ENCODE data around the gene PTK6.

Gene PTK6

DNA sequence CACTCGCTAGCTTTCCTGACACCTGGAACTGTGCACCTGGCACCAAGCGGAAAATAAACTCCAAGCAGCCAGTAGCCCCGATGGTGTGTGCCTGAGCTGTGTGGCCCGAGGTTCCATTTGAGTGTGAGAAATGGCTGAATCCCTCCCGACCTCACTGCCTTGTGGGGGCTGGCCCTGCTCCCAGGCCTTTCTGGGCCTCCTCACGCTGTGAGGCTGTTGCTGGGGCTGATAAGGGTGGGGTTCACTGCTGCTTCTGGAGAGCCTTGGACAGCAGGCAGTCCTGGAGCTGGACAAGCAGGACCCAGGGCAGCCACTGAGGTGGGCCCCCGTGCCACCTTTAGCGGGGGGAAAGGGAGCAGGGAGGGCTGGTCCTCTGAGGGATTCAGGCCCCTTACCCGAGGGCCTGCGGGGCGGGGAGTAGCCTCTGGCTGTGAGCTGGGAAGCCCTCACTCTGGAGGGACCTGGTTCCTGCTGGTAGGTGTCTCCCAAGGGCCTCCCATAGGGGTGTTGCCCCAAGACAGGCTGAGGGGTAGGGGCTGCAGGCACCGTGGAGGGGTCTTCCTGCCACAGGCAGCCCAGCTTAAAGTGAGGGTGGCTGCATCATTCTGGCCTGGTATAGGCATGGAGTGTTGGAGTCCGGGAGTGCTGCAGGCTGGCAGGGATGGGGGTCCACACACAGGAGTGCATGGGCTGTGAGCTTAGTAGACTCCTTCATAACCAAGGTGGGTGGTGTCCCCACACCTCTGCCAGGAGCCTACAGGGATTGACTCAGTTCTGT, 14.9 kb downstream of the PTK6 start:
- TF ChIP-seq, protein P1, sequence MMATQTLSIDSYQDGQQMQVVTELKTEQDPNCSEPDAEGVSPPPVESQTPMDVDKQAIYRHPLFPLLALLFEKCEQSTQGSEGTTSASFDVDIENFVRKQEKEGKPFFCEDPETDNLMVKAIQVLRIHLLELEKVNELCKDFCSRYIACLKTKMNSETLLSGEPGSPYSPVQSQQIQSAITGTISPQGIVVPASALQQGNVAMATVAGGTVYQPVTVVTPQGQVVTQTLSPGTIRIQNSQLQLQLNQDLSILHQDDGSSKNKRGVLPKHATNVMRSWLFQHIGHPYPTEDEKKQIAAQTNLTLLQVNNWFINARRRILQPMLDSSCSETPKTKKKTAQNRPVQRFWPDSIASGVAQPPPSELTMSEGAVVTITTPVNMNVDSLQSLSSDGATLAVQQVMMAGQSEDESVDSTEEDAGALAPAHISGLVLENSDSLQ (IDR thresholded peaks at IDR 0.05), result no peak
- TF ChIP-seq SP1 (IDR thresholded peaks at IDR 0.05), result no peak
- CTCF ChIA-PET, result interaction anchor here (1.9 kb wide), 1 partner anchor 26 kb away, joined by 5 read pairs; no protein-coding TSS in a partner anchor
- POLR2A ChIA-PET, result interaction anchor here (0.8 to 3.0 kb wide), 5 partner anchors 16 to 105 kb away, joined by 3 to 26 read pairs (median 6); partner anchors contain the start of genes GMEB2 and HELZ2
- DNase-seq (ENCODE audit: extremely low spot score), result no peak

DNA sequence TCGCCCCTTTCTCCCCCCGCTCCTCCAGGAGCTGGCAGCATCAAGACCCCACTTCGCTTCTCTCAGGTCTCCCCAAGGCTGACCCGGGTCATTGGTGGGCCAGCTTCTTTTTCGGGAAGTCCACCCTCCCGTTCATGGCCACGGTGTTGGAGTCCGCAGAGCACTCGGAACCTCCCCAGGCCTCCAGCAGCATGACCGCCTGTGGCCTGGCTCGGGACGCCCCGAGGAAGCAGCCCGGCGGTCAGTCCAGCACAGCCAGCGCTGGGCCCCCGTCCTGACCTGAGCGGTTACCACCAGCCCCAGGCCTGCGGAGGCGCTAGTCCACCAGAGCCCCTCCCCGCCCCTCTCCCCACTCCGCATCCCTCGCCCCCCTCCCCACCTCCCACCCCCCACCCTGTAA, 15.6 kb downstream of the PTK6 start:
- DNase-seq (ENCODE audit: extremely low spot score), result no peak
- CTCF ChIA-PET, result interaction anchor here (0.7 to 1.9 kb wide), 3 partner anchors 16 to 458 kb away, joined by 3 to 5 read pairs (median 5); partner anchors contain the start of genes PTK6 and SAMD10
- TF ChIP-seq SP1 (IDR thresholded peaks at IDR 0.05) (no peak), ELF4 (IDR thresholded peaks at IDR 0.05) (no peak), HDGF (IDR thresholded peaks at IDR 0.05; ENCODE audit: borderline replicate concordance) (no peak), ZNF384 (IDR thresholded peaks at IDR 0.05) (no peak), FOXM1 (IDR thresholded peaks at IDR 0.05; ENCODE audit: borderline replicate concordance) (no peak), NFRKB (IDR thresholded peaks at IDR 0.05) (no peak), L3MBTL2 (conservative IDR thresholded peaks at IDR 0.05) (no peak), TARDBP (IDR thresholded peaks at IDR 0.05) (no peak), SUZ12 (IDR thresholded peaks at IDR 0.05) (no peak), LEF1 (IDR thresholded peaks at IDR 0.05; ENCODE audit: borderline replicate concordance) (no peak), CTBP1 (IDR thresholded peaks at IDR 0.05; ENCODE audit: borderline replicate concordance) (no peak), BHLHE40 (IDR thresholded peaks at IDR 0.05; ENCODE audit: borderline replicate concordance) (no peak)
- TF ChIP-seq, protein P1 (IDR thresholded peaks at IDR 0.05), result no peak
- POLR2A ChIA-PET, result interaction anchor here (0.6 to 3.0 kb wide), 14 partner anchors 9 to 136 kb away, joined by 3 to 26 read pairs (median 4); partner anchors contain the start of genes HELZ2 and RTEL1

DNA sequence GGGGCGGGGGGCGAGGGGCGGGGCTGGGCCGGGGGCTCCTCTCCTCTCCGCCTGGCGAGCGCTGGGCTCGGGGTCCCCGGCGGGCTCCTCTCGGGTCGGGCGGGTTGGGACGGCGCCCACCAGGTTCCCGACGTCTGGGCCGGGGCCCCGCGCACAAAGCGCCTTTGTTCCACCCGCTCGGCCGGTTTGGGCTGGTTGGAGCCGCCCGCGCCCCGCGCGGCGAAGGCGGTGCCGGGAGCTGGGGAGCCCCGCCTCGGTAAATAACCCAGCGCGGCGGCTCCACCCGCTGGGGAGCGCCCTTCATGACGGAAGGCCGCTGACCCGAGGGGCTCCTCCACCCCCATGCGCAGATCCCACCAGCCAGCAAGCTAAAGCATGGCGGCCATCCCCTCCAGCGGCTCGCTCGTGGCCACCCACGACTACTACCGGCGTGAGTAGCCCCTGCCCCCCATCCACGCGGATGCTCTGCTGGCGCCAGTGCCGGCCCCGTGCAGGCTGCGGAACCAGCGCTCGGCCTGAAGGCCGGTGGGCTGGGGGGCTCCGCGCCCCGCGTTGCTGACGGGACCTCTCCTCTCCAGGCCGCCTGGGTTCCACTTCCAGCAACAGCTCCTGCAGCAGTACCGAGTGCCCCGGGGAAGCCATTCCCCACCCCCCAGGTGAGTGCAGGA, 16.1 kb downstream of the PTK6 start:
- no peak for TF ChIP-seq FOXA1 (IDR thresholded peaks at IDR 0.05)
- TF ChIP-seq ELF4 (IDR thresholded peaks at IDR 0.05), result no peak
- no peak for TF ChIP-seq LEF1 (IDR thresholded peaks at IDR 0.05; ENCODE audit: borderline replicate concordance)
- TF ChIP-seq ARNT (IDR thresholded peaks at IDR 0.05), result no peak
- TF ChIP-seq FOXK2 (IDR thresholded peaks at IDR 0.05), result no peak
- no peak for TF ChIP-seq FOXM1 (IDR thresholded peaks at IDR 0.05; ENCODE audit: borderline replicate concordance)
- no peak for TF ChIP-seq SUZ12 (IDR thresholded peaks at IDR 0.05)
- no peak for TF ChIP-seq SP1 (IDR thresholded peaks at IDR 0.05)
- TF ChIP-seq ZNF384 (IDR thresholded peaks at IDR 0.05), result no peak
- TF ChIP-seq L3MBTL2 (conservative IDR thresholded peaks at IDR 0.05), result no peak
- no peak for TF ChIP-seq CTBP1 (IDR thresholded peaks at IDR 0.05; ENCODE audit: borderline replicate concordance)
- TF ChIP-seq, protein P1 (IDR thresholded peaks at IDR 0.05), result no peak
- no peak for TF ChIP-seq BHLHE40 (IDR thresholded peaks at IDR 0.05; ENCODE audit: borderline replicate concordance)
- TF ChIP-seq TARDBP (IDR thresholded peaks at IDR 0.05), result no peak
- no peak for TF ChIP-seq NFRKB (IDR thresholded peaks at IDR 0.05)
- no peak for TF ChIP-seq HDGF (IDR thresholded peaks at IDR 0.05; ENCODE audit: borderline replicate concordance)
- POLR2A ChIA-PET, result interaction anchor here (0.6 to 3.0 kb wide), 17 partner anchors 10 to 458 kb away, joined by 3 to 26 read pairs (median 4); partner anchors contain the start of genes RTEL1, SAMD10 and SRMS
- DNase-seq (ENCODE audit: extremely low spot score), result no peak

DNA sequence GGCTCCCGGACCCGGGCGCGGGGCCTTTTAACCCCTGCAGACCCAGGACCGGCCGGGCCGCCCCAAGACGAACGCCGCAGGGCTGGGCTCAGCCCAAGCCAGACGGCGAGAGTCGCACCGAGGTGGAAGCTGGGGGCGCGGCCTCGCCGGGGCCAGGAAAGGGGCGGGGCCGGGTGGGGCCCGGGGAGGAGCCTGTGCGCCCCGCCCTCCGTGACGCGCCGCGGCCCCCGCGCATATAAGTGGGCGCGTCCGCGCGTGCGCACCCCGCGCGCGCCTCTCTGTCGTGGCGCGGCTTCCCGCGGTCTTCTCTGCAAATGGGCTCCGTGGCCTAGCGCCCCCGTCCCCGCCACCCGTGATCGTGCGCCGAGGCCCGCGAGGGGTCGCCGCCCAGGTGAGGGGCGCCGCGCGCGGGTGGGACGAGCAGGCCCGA, 16.7 kb downstream of the PTK6 start, which contains the start of gene PPDPF:
TSS of gene PPDPF (plus strand) at position 262 of the 430 bp plus-strand sequence. CDS start 544 bp downstream, outside the sequence.
- ChIA-PET POLR2A (interaction anchor here (0.6 to 3.0 kb wide), 14 partner anchors 10 to 459 kb away, joined by 3 to 26 read pairs (median 4); partner anchors contain the start of genes RTEL1, SAMD10 and SRMS), CTCF (interaction anchor here (1.2 to 1.9 kb wide), 3 partner anchors 17 to 53 kb away, joined by 4 to 5 read pairs (median 5); partner anchors contain the start of gene PTK6)
- DNase-seq (ENCODE audit: extremely low spot score), result peak; percentile 98
- TF ChIP-seq CTBP1 (IDR thresholded peaks at IDR 0.05; ENCODE audit: borderline replicate concordance) (no peak), ZNF384 (IDR thresholded peaks at IDR 0.05) (no peak), NFRKB (IDR thresholded peaks at IDR 0.05) (no peak), SUZ12 (IDR thresholded peaks at IDR 0.05) (no peak), FOXK2 (IDR thresholded peaks at IDR 0.05) (no peak), FOXM1 (IDR thresholded peaks at IDR 0.05; ENCODE audit: borderline replicate concordance) (no peak), BHLHE40 (IDR thresholded peaks at IDR 0.05; ENCODE audit: borderline replicate concordance) (no peak), HDGF (IDR thresholded peaks at IDR 0.05; ENCODE audit: borderline replicate concordance) (no peak), LEF1 (IDR thresholded peaks at IDR 0.05; ENCODE audit: borderline replicate concordance) (no peak), SP1 (IDR thresholded peaks at IDR 0.05) (no peak), TARDBP (IDR thresholded peaks at IDR 0.05) (no peak; the same call in 1 of the 2 replicates), ARNT (IDR thresholded peaks at IDR 0.05) (no peak), ELF4 (IDR thresholded peaks at IDR 0.05) (no peak), L3MBTL2 (conservative IDR thresholded peaks at IDR 0.05) (no peak), FOXA1 (IDR thresholded peaks at IDR 0.05) (no peak)
- TF ChIP-seq, protein P1 (IDR thresholded peaks at IDR 0.05), result no peak

More for the DNA sequence above, 16.1 kb downstream of the PTK6 start:
- CTCF ChIA-PET, result interaction anchor here (0.7 to 1.9 kb wide), 4 partner anchors 16 to 458 kb away, joined by 3 to 5 read pairs (median 4); partner anchors contain the start of genes PTK6 and SAMD10
